Fibroblast of pulmonary artery (primary cell): ENCODE results near the gene USP10.
"Not testable (repeated sequence)": the region's sequence is repeated elsewhere in the genome, so short reads cannot be mapped to it uniquely, and the experiment has no call there.

ENCODE experiments used
- DNase-seq: peaks from one replicate; pipeline ENCODE4 v3.0.0-alpha.2; 2010; ENCODE audit warnings: low read depth
- H3K4me3 ChIP-seq: replicated peaks from 2 replicates; pipeline ENCODE4 v1.5.1; 2011; ENCODE audit warnings: low read depth, mild to moderate bottlenecking, control low read depth, low read length, moderate library complexity
- CTCF ChIP-seq: IDR thresholded peaks from 2 replicates; pipeline ENCODE4 v1.5.1; 2011; ENCODE audit warnings: mild to moderate bottlenecking, control low read depth, low read length, inconsistent platforms; ENCODE audit errors: missing control alignments

Gene USP10

DNA sequence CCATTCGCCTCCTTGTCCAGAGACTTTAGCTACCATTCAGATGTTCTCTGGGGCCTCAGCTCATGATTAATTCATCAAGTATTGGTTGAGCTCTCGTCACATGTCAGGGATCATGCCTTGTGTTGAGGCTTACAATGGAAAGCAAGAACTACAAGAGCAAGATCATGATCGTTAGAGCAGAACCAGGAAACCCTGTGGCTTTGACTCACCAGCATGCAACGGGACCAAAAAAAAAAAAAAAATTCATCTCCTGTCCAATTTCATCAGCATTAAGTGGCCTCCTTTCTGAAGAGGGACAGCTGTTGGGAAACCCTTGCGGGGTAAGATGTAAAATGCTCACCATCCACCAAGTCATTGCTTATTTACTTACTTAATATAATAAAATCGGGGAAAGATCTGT lies 12.1 kb upstream of the USP10 start:
- no peak for TF ChIP-seq CTCF
- peak; percentile 94 for DNase-seq

GRCh38 chr16:84688163-84688562 lies 11.6 kb upstream of the USP10 start:
- H3K4me3 ChIP-seq, DNase-seq: not testable (repeated sequence)

More for the DNA sequence above, 12.1 kb upstream of the USP10 start:
- no peak overlapping the region for H3K4me3 ChIP-seq

DNA sequence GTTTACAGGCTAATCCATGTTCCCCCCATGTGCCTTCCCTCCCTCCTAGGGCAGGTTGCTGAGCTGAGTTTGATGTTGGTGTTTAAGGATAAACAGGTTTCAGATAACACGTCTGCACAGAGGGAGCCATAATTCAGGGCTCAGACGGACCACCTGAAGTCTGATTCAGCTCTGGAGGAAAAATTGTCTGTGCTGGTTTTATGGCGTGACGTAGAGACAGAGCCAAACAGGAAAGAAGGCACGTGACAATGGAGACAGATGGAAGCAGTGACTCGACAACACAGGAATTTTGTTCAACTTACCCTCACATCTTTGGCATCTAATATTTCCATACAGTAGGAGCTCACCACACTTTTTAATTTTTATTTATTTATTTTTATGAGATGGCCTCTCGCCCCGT lies 10.7 kb upstream of the USP10 start:
- DNase-seq: peak; percentile 85
- no peak for TF ChIP-seq CTCF
- no peak overlapping the region for H3K4me3 ChIP-seq

DNA sequence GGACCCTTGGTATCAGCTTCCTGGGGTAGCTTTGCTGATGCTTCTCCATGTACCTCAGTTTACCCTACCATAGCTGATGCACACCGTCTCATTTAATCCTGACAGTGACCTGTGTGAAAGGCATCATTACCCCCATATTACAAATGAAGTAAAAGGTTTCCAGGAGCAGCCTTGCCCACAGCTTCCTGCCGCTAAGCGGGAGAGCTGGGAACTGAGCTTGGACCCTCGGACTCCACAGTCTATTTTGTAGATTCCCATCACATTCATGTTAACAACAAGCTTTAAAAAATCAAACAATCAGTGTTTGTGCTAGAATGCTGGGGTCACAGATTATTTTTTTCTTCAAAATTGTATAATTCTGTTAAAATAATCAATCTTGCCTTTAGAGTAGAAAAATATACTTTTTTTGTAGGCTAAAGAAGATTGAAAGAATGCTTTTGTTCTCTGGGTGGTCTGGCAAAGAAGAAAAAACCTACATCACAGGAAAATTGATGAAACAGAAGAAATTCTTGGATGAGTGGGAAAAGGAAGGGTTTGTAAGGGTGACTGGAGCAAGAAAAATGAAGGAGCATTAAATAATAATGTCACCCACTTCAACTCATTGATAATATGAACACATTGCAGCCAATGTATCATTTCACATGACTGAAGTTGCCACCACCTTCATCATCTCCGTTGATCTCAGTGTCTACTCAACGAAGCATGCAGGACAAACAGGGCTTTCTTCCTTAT lies 9.5 kb upstream of the USP10 start:
- no peak overlapping the region for H3K4me3 ChIP-seq
- TF ChIP-seq CTCF: no peak
- DNase-seq: no peak

GRCh38 chr16:84692451-84693214 lies 7.2 kb upstream of the USP10 start:
- H3K4me3 ChIP-seq: no peak overlapping the region
- no peak for TF ChIP-seq CTCF
- peak; percentile 91 for DNase-seq

- H3K4me3 ChIP-seq: not testable (repeated sequence)
Measured at GRCh38 chr16:84693869-84694268, 5.9 kb upstream of the USP10 start.

DNA sequence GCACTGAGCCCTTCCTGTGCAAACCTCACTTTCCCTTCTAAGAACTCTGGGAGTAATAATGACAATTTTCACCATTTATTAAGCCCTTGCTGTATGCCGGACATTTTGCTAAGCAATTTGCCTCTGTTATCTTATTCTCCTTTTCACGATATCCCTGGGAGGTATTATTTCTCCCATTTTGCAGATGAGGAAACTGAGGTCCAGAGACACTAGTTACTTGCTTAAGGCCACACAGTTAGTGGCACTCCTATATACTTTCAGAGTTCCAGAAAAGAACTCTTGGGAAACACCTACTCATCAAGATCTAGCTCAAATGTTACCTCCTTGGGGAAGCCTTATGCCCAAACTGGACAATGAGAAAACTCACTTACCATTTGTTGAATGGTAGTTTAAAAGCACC lies 4.8 kb upstream of the USP10 start:
- no peak overlapping the region for H3K4me3 ChIP-seq
- no peak for DNase-seq
- TF ChIP-seq CTCF: no peak

More at GRCh38 chr16:84693869-84694268, 5.9 kb upstream of the USP10 start:
- DNase-seq: not testable (repeated sequence)

DNA sequence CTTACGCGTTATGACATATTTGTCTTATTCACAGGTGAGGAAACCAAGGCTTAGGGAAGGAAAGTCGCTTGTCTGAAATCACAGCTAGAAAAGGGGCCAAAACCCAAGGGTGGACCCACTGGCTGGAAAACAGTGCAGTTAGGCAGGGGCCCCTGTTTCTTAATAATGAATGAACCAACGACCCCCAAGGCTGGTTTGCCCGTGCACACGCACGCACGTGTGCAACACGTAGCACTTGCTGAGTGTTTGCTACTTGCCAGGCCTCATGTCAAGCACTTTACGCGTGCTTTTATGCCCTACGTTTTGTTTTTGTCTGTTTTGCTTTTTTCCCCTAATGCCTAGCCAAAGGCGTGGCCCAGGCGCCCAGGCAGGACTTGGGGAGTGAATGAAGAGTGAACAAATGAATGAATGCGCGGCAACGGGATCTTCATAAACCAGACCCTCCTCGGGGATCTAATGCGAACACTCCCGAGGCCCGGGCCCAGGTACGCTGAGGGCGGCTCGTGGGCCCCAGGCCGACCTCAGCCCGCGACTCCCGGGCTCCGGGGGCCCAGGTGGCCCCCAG lies 571 bp upstream of the USP10 start:
- no peak for DNase-seq
- TF ChIP-seq CTCF: no peak
- peak overlapping the region; percentile 91 for H3K4me3 ChIP-seq
